ENCODE results near the gene AMPD3. TPM values are rescaled to one million over a fixed set of nuclear protein-coding genes. Genes with fewer than 3 reads are reported as not detected.

Gene AMPD3
- polyA plus RNA-seq, 1 donor from 2014 or later = not detected

- Histone ChIP-seq H3K36me3 (ENCODE audit: insufficient read depth, low read length) (no peaks in the 10 kb centered on the region), H3K9me3 (ENCODE audit: low read length) (no peaks in the 10 kb centered on the region), H3K4me3 (ENCODE audit: low read length) (no peak overlapping the region)
These were observed 50.4 kb downstream of the AMPD3 start for GRCh38 chr11:10505278-10506007.

GRCh38 chr11:10506008-10506370 lies 50.9 kb downstream of the AMPD3 start:
- no peaks in the 10 kb centered on the region for H4K20me1 ChIP-seq (ENCODE audit: insufficient read depth)
- H3K9me3 ChIP-seq (ENCODE audit: low read length) = no peaks in the 10 kb centered on the region
- H3K4me3 ChIP-seq (ENCODE audit: low read length) = no peak overlapping the region
- no peak for TF ChIP-seq EP300 (conservative IDR thresholded peaks at IDR 0.05; ENCODE audit: poor library complexity, severe bottlenecking)
- TF ChIP-seq EZH2 (IDR thresholded peaks at IDR 0.05; ENCODE audit: borderline replicate concordance, insufficient read depth, low read length, poor library complexity, severe bottlenecking) = no peak
- TF ChIP-seq REST (IDR thresholded peaks at IDR 0.05; ENCODE audit: borderline replicate concordance) = no peak
- no peak for TF ChIP-seq MXI1 (conservative IDR thresholded peaks at IDR 0.05; ENCODE audit: poor library complexity, severe bottlenecking)
- TF ChIP-seq SMC3 (conservative IDR thresholded peaks at IDR 0.05; ENCODE audit: poor library complexity) = no peak
- no peak for TF ChIP-seq RAD21 (conservative IDR thresholded peaks at IDR 0.05)
- no peak for TF ChIP-seq TAF1 (IDR thresholded peaks at IDR 0.05; ENCODE audit: low read depth)
- no peak for TF ChIP-seq POLR2AphosphoS5 (IDR thresholded peaks at IDR 0.05)
- H3K4me2 ChIP-seq (ENCODE audit: low read length) = no peak overlapping the region
- no peaks in the 10 kb centered on the region for H3K79me2 ChIP-seq (replicated peaks; ENCODE audit: insufficient read depth, low read length)
- no peak overlapping the region for H2AFZ ChIP-seq (ENCODE audit: low read depth, low read length)
- H3K27ac ChIP-seq (ENCODE audit: low read length) = no peak overlapping the region
- H3K36me3 ChIP-seq (ENCODE audit: insufficient read depth, low read length) = no peaks in the 10 kb centered on the region
- H3K9ac ChIP-seq (ENCODE audit: low read length) = no peak overlapping the region
- no peaks in the 10 kb centered on the region for H3K27me3 ChIP-seq (ENCODE audit: insufficient read depth, low read depth, low read length)
- H3F3A ChIP-seq (ENCODE audit: insufficient read depth, low read length, poor library complexity, severe bottlenecking) = no peaks in the 10 kb centered on the region
- H3K9me2 ChIP-seq (ENCODE audit: insufficient read depth, low read length) = no peaks in the 10 kb centered on the region

More at GRCh38 chr11:10505278-10506007, 50.4 kb downstream of the AMPD3 start:
- Histone ChIP-seq H4K20me1 (ENCODE audit: insufficient read depth) (no peaks in the 10 kb centered on the region), H3K4me2 (ENCODE audit: low read length) (no peak overlapping the region), H3K79me2 (replicated peaks; ENCODE audit: insufficient read depth, low read length) (no peaks in the 10 kb centered on the region), H3K9me2 (ENCODE audit: insufficient read depth, low read length) (no peaks in the 10 kb centered on the region), H3K27me3 (ENCODE audit: insufficient read depth, low read depth, low read length) (no peaks in the 10 kb centered on the region), H3K27ac (ENCODE audit: low read length) (no peak overlapping the region), H2AFZ (ENCODE audit: low read depth, low read length) (no peak overlapping the region), H3K9ac (ENCODE audit: low read length) (no peak overlapping the region), H3F3A (ENCODE audit: insufficient read depth, low read length, poor library complexity, severe bottlenecking) (no peaks in the 10 kb centered on the region)
- TF ChIP-seq REST (IDR thresholded peaks at IDR 0.05; ENCODE audit: borderline replicate concordance) = no peak

Data from neural cell (in vitro differentiated cells).